ENCODE measurements around the gene VMO1.

DNA sequence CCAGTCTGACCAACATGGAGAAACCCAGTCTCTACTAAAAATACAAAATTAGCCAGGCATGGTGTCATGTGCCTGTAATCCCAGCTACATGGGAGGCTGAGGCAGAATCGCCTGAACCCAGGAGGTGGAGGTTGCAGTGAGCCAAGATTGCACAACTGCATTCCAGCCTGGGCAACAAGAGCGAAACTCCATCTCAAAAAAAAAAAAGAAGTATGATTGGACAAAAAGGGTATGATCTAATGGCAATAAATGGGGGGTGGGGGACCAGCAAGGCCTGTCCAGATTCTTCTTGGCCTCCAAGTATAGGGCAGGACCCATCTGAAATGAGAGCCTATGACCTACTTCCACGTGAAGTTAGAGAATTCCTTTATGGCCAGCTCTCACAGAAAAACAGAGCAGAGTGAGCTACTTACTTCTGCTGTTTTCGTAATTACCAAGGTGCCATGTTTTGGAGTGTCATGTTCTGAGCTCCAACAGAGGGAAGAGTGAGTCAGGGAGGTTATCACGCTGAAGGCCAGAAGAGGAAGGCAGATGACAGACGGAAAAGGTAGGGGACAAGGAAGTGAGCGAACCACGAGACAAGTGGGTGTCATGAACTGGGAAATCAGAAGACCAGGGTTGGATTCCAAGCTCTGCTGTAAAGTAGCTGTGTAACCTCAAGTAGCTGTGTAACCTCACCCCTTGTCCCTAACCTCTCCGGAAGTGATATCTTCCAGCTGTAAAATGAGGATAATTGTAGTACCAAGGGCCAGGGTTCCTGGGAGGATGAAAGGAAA is 50.1 kb downstream of the VMO1 start:
- TF ChIP-seq, protein P1, sequence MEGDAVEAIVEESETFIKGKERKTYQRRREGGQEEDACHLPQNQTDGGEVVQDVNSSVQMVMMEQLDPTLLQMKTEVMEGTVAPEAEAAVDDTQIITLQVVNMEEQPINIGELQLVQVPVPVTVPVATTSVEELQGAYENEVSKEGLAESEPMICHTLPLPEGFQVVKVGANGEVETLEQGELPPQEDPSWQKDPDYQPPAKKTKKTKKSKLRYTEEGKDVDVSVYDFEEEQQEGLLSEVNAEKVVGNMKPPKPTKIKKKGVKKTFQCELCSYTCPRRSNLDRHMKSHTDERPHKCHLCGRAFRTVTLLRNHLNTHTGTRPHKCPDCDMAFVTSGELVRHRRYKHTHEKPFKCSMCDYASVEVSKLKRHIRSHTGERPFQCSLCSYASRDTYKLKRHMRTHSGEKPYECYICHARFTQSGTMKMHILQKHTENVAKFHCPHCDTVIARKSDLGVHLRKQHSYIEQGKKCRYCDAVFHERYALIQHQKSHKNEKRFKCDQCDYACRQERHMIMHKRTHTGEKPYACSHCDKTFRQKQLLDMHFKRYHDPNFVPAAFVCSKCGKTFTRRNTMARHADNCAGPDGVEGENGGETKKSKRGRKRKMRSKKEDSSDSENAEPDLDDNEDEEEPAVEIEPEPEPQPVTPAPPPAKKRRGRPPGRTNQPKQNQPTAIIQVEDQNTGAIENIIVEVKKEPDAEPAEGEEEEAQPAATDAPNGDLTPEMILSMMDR (IDR thresholded peaks at IDR 0.05), result no peak
- TF ChIP-seq ZFX (IDR thresholded peaks at IDR 0.05; ENCODE audit: borderline replicate concordance), result no peak

Measured in 22Rv1 (cell line).